ENCODE results near the gene CX3CL1. TPM values are rescaled to one million over a fixed set of nuclear protein-coding genes. Genes with fewer than 3 reads are reported as not detected.

CX3CL1 gene
- total and polyA plus RNA-seq, 9 of the 15 experiments (the other 6 are each of a cell fraction or from before 2014, with no cell fraction given), result 0.09 TPM; not detected in 8

DNA sequence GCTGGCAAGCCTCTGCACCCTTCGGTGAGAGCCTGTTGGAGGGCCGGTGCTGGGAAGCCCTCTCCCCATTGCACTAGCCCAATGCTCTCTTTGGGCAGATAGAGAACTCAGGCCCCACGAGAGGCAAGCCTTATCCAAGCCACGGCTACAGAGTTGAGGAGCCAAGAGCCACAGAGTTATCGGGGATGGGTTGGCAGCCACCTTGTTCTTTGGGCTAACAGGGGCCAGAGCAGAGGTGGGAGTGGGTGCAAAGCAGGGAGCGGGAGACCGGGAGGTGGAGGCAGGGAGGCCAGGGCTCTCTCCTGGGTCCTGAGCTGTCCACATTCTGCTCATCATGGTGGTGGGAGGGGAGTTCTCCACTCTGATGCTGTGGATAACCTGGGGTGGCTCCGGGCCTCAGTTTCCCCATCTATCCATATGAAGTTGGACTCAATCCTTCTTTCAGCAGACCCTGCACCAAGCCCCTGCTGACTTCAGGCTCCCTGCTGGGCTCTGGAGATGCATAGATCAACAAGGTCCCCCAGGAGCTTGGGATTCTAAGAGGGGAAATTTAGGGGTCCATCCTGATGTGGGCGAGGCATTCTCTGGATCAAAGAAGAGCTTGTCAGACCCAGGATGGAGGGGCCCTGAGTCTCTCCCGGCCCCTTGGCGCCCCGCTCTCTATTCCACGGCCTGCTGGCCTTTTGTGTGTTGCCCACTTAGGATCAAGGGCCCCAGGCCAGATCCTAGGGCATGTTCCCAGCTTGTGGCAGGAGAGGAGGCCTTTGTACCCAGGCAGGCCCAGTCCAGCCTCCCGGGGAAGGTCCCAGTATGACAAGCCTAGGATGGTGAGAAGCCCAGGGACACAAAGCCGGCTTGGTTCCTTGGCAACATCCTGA, 557 bp upstream of the CX3CL1 start:
- Histone ChIP-seq H3K9me3 (replicated peaks; ENCODE audit: control insufficient read depth, insufficient read depth, low read depth, low read length) (no peaks in the 10 kb centered on the region), H3K9ac (ENCODE audit: insufficient read depth in 1 of 2, low read depth in 2 of 2, low read length in 2 of 2) (no peak overlapping the region), H4K20me1 (replicated peaks; ENCODE audit: control insufficient read depth, insufficient read depth, low read length) (no peaks in the 10 kb centered on the region), H2AFZ (ENCODE audit: low read depth, low read length) (no peak overlapping the region), H3K79me2 (ENCODE audit: control insufficient read depth, insufficient read depth, low read length) (no peaks in the 10 kb centered on the region), H3K4me1 (replicated peaks in 1 of 2; ENCODE audit: control insufficient read depth in 2 of 2, insufficient read depth in 2 of 2, low read length in 2 of 2) (peaks cover 0 to 7% of the 10 kb centered on the region in 2 experiments; a peak in 2 of 5 replicates), H3K4me3 (no peak overlapping the region), H3K9me1 (ENCODE audit: control insufficient read depth, insufficient read depth, low read length) (no peaks in the 10 kb centered on the region), H3K4me2 (ENCODE audit: insufficient read depth, low read length) (no peak overlapping the region), H3K36me3 (ENCODE audit: control insufficient read depth, insufficient read depth, low read length) (no peaks in the 10 kb centered on the region), H3K27ac (ENCODE audit: extremely low read depth, low read depth, low read length) (no peak overlapping the region), H3K27me3 (ENCODE audit: control insufficient read depth in 2 of 2, insufficient read depth in 2 of 2, low read length in 2 of 2) (peaks cover 12 to 49% of the 10 kb centered on the region in 2 experiments)
- in situ Hi-C loops (cut with MboI) (no loop called here), intact Hi-C loops (cut with micrococcal nuclease) (no loop called here)
- WGBS (ENCODE audit: insufficient coverage, low coverage, missing lambda C conversion rate), result 1% methylated on average over 15 of the region's 15 CpGs
- BruUV-seq (replicated peaks), result no TSS peak
- CTCF ChIA-PET (ENCODE audit: low intra/inter-chr PET ratio), result no interaction called here
- no peak; the same call in 2 of the 3 replicates for ATAC-seq
- DNase-seq (ENCODE audit: extremely low read depth in 1 of 4, low spot score in 3 of 4), result no peak
- TF ChIP-seq NELFE (IDR thresholded peaks at IDR 0.05; ENCODE audit: insufficient read depth, insufficient read length), result no peak
- TF ChIP-seq SRSF7 (optimal IDR thresholded peaks at IDR 0.05; ENCODE audit: low read depth, low read length), result no peak
- TF ChIP-seq FOXA3 (CRISPR knock-in tag; conservative IDR thresholded peaks at IDR 0.05 in 1 of 2, IDR thresholded peaks at IDR 0.05 in 1 of 2), result no peak
- TF ChIP-seq ZNF57 (CRISPR knock-in tag; IDR thresholded peaks at IDR 0.05), result no peak
- no peak for TF ChIP-seq FOXA1 (IDR thresholded peaks at IDR 0.05; ENCODE audit: borderline replicate concordance)
- FAIRE-seq, result no peak
- POLR2A ChIA-PET, result interaction anchor here (0.7 to 0.8 kb wide), 2 partner anchors 13 to 37 kb away, joined by 4 read pairs; no protein-coding TSS in a partner anchor

Data from K562 (cell line).